A549 (cell line): ENCODE measurements around the gene IFTAP. TPM values are rescaled to one million over a fixed set of nuclear protein-coding genes. Genes with fewer than 3 reads are reported as not detected.

Experiments
- ATAC-seq, 2 experiments: fragments of 200-7000 bp in 1 of 2; fragments of >200 bp in 1 of 2; cut with Nextera tagmentation in 1 of 2; cut with Tn5 transposase in 1 of 2; 3 replicates each; pipeline versions ENCODE4 v1.8.0 to v1.9.1; 2018 to 2020; ENCODE audit warnings: mild to moderate bottlenecking in 1 of 2, moderate library complexity in 1 of 2
- CTCF ChIA-PET: fragments of 300-600 bp; sonication (Branson Sonifier 250); formaldehyde crosslinking; extraction: SDS; loops from one replicate; lab custom pipeline; 2021; ENCODE audit warnings: antibody characterized with exemption, inconsistent platforms; lab: Yijun Ruan, JAX
- POLR2A ChIA-PET: fragments of 350-600 bp; formaldehyde crosslinking; extraction: SDS; loops from one replicate; lab custom pipeline; 2021; ENCODE audit warnings: antibody characterized with exemption, inconsistent platforms; lab: Yijun Ruan, JAX
- DNase-seq, 2 experiments: peaks; one replicate each; pipeline versions ENCODE4 v3.0.0 to v3.0.0-alpha.2; 2011 to 2016; ENCODE audit warnings: low read depth in 1 of 2, low spot score in 1 of 2
- FAIRE-seq: peaks from 2 replicates; lab custom pipeline; 2011; peaks lifted over from hg19 to GRCh38; lab: Jason Lieb, UNC
- H3K27ac ChIP-seq, 2 experiments: fragments of >200 bp; sonication (Bioruptor Twin); formaldehyde crosslinking; 3 replicates each; pipeline ENCODE4 v1.5.1; 2016 to 2017
- H3K4me1 ChIP-seq: fragments of >200 bp; sonication (Bioruptor Twin); formaldehyde crosslinking; 3 replicates; pipeline ENCODE4 v1.6.1; 2016
- H3K4me2 ChIP-seq: fragments of >200 bp; sonication (Bioruptor Twin); formaldehyde crosslinking; 3 replicates; pipeline ENCODE4 v1.6.1; 2016
- H3K4me3 ChIP-seq: fragments of >200 bp; sonication (Bioruptor Twin); formaldehyde crosslinking; 3 replicates; pipeline ENCODE4 v1.5.1; 2016
- H3K9me3 ChIP-seq: fragments of >200 bp; sonication (Bioruptor Twin); formaldehyde crosslinking; 3 replicates; pipeline ENCODE4 v1.6.1; 2016
- CBX8 ChIP-seq: fragments of 200-600 bp; sonication (generic); IDR thresholded peaks from 2 replicates; pipeline ENCODE4 v1.6.1; 2016
- CEBPB ChIP-seq, 2 experiments: fragments of >200 bp in 1 of 2; sonication (Bioruptor Twin) in 1 of 2; formaldehyde crosslinking in 1 of 2; IDR thresholded peaks; 2 replicates each; pipeline ENCODE4 v1.6.1; 2012 to 2016
- CTCF ChIP-seq: fragments of >200 bp; sonication (Bioruptor Twin); formaldehyde crosslinking; IDR thresholded peaks from 3 replicates; pipeline ENCODE4 v1.5.1; 2016
- E2F6 ChIP-seq: IDR thresholded peaks from 2 replicates; pipeline ENCODE4 v1.6.1; 2012; ENCODE audit warnings: low read depth, borderline replicate concordance
- EHMT2 ChIP-seq: fragments of 200-600 bp; sonication (generic); IDR thresholded peaks from 2 replicates; pipeline ENCODE4 v1.6.1; 2016; ENCODE audit warnings: antibody characterized with exemption, low read depth, mild to moderate bottlenecking, moderate library complexity
- FOSL2 ChIP-seq, 2 experiments: fragments of 450-650 bp in 1 of 2; fragments of >200 bp in 1 of 2; sonication (Bioruptor Twin) in 1 of 2; formaldehyde crosslinking; IDR thresholded peaks; 2 replicates each; pipeline versions ENCODE4 v1.5.0 to v1.6.1; 2016 to 2020; ENCODE audit warnings: mild to moderate bottlenecking in 1 of 2, moderate library complexity in 1 of 2
- HES2 ChIP-seq: fragments of >200 bp; sonication (Bioruptor Twin); formaldehyde crosslinking; IDR thresholded peaks from 2 replicates; pipeline ENCODE4 v1.6.1; 2016
- HOXB5 ChIP-seq: fragments of 250-450 bp; sonication (Bioruptor Pico); IDR thresholded peaks from 2 replicates; pipeline ENCODE4 v1.5.0; 2020; ENCODE audit warnings: mild to moderate bottlenecking, moderate library complexity
- JUN ChIP-seq, 2 experiments: fragments of >200 bp; sonication (Bioruptor Twin); formaldehyde crosslinking; IDR thresholded peaks; 2 replicates in 1 of 2; 3 replicates in 1 of 2; pipeline ENCODE4 v1.6.1; 2016 to 2017
- JUNB ChIP-seq: fragments of >200 bp; sonication (Bioruptor Twin); formaldehyde crosslinking; IDR thresholded peaks from 2 replicates; pipeline ENCODE4 v1.6.1; 2016
- KDM5A ChIP-seq: fragments of 200-600 bp; sonication (generic); IDR thresholded peaks from 2 replicates; pipeline ENCODE4 v1.6.1; 2016; ENCODE audit warnings: antibody characterized with exemption, mild to moderate bottlenecking
- MAFK ChIP-seq: fragments of 450-650 bp; IDR thresholded peaks from 2 replicates; pipeline ENCODE4 v1.6.1; 2014; ENCODE audit not compliant: partially characterized antibody
- MAX ChIP-seq: IDR thresholded peaks from 2 replicates; pipeline ENCODE4 v1.6.1; 2012
- MAZ ChIP-seq: fragments of 150-350 bp; IDR thresholded peaks from 2 replicates; pipeline ENCODE4 v1.6.1; 2014; ENCODE audit warnings: antibody characterized with exemption, low read depth, low read length, borderline replicate concordance
- MYC ChIP-seq: IDR thresholded peaks from 2 replicates; pipeline ENCODE4 v1.6.1; 2012; ENCODE audit warnings: mild to moderate bottlenecking, inconsistent platforms, low read length, improper control_type of control experiment, borderline replicate concordance
- NFE2L2 ChIP-seq: fragments of 150-350 bp; conservative IDR thresholded peaks from 2 replicates; pipeline ENCODE4 v1.6.1; 2014; ENCODE audit warnings: low read length
- NPAS2 ChIP-seq: fragments of 250-450 bp; sonication (Bioruptor Pico); IDR thresholded peaks from 2 replicates; pipeline ENCODE4 v1.8.0; 2022; ENCODE audit warnings: mild to moderate bottlenecking, moderate library complexity, borderline replicate concordance
- PHF8 ChIP-seq: fragments of 200-600 bp; sonication (generic); IDR thresholded peaks from 2 replicates; pipeline ENCODE4 v1.6.1; 2016; ENCODE audit warnings: low read depth, mild to moderate bottlenecking, antibody characterized with exemption, moderate library complexity, borderline replicate concordance
- POLR2AphosphoS2 ChIP-seq: conservative IDR thresholded peaks from 2 replicates; pipeline ENCODE4 v1.6.1; 2012; ENCODE audit warnings: low read length, improper control_type of control experiment, inconsistent platforms
- RAD21 ChIP-seq, 2 experiments: fragments of >200 bp in 1 of 2; sonication (Bioruptor Twin) in 1 of 2; formaldehyde crosslinking in 1 of 2; IDR thresholded peaks in 1 of 2; conservative IDR thresholded peaks in 1 of 2; 2 replicates in 1 of 2; 3 replicates in 1 of 2; pipeline ENCODE4 v1.6.1; 2012 to 2018; ENCODE audit warnings: inconsistent platforms in 1 of 2
- RFX5 ChIP-seq: fragments of 450-650 bp; IDR thresholded peaks from 2 replicates; pipeline ENCODE4 v1.7.1; 2014; ENCODE audit warnings: antibody characterized with exemption, mild to moderate bottlenecking, moderate library complexity
- SMC3 ChIP-seq: fragments of >200 bp; sonication (Bioruptor Twin); formaldehyde crosslinking; IDR thresholded peaks from 3 replicates; pipeline ENCODE4 v1.6.1; 2018; ENCODE audit warnings: inconsistent platforms
- TFCP2L1 ChIP-seq: fragments of 250-450 bp; sonication (Bioruptor Pico); IDR thresholded peaks from 2 replicates; pipeline ENCODE4 v1.5.0; 2021; ENCODE audit warnings: mild to moderate bottlenecking
- USF2 ChIP-seq: fragments of 450-650 bp; IDR thresholded peaks from 2 replicates; pipeline ENCODE4 v1.6.1; 2014; ENCODE audit warnings: antibody characterized with exemption
- ZFP36 ChIP-seq: fragments of 450-650 bp; IDR thresholded peaks from 2 replicates; pipeline ENCODE4 v1.6.1; 2014; ENCODE audit warnings: borderline replicate concordance; ENCODE audit not compliant: partially characterized antibody
- WGBS: methylation state at CpG from one replicate; pipeline ENCODE4 v1.1.6; 2017; ENCODE audit errors: missing lambda C conversion rate; 5-methylcytosine and 5-hydroxymethylcytosine counted together
- polyA plus RNA-seq, 4 experiments: library from polyadenylated mRNA; depleted of rRNA in 3 of 4; stranded (reverse); fragments of >200 nt; fragmentation: RNase III in 1 of 4; extraction: RNeasy Plus Mini Kit Qiagen cat#74134 plus additional on column Dnase treatment in 1 of 4; gene quantifications; 2 replicates in 3 of 4; 3 replicates in 1 of 4; pipeline ENCODE4 v1.2.3, GENCODE V29; 2011 to 2017

IFTAP gene
- polyA plus RNA-seq, 2 of the 4 experiments (the other 2 are of a cell fraction): 34.7 to 52.4 TPM

- Histone ChIP-seq H3K4me1 (no peaks in the 10 kb centered on the region), H3K27ac (no peak overlapping the region), H3K9me3 (no peaks in the 10 kb centered on the region), H3K4me2 (no peak overlapping the region), H3K4me3 (no peak overlapping the region)
- no peak for ATAC-seq
- 83% methylated on average over 1 of the region's 1 CpG for WGBS
- POLR2A ChIA-PET: no interaction called here
- no peak for FAIRE-seq
- DNase-seq: no peak
- CTCF ChIA-PET: interaction anchor here (1.9 to 5.0 kb wide), 2 partner anchors 49 to 136 kb away, joined by 5 to 124 read pairs; no protein-coding TSS in a partner anchor
- TF ChIP-seq MAZ (no peak), RAD21 (conservative IDR thresholded peaks at IDR 0.05 in 1 of 2, IDR thresholded peaks at IDR 0.05 in 1 of 2) (no peak), MAFK (no peak), POLR2AphosphoS2 (no peak), USF2 (no peak), FOSL2 (IDR thresholded peaks at IDR 0.05) (no peak), FOSL2 (CRISPR knock-in tag; IDR thresholded peaks at IDR 0.05) (no peak), CTCF (no peak), NPAS2 (no peak), NFE2L2 (no peak), MYC (no peak), HOXB5 (CRISPR knock-in tag) (no peak), E2F6 (no peak), JUNB (no peak), CEBPB (IDR thresholded peaks at IDR 0.05) (no peak), EHMT2 (no peak)
- TF ChIP-seq, all 56 proteins: peak for 0
These were observed 105.9 kb downstream of the IFTAP start for GRCh38 chr11:36700246-36700645.

- CTCF ChIA-PET: interaction anchor here (0.6 to 5.0 kb wide), 26 partner anchors 8 to 982 kb away, joined by 3 to 124 read pairs (median 6); no protein-coding TSS in a partner anchor
- H3K9me3 ChIP-seq: no peaks in the 10 kb centered on the region
- POLR2A ChIA-PET: interaction anchor here (1.4 kb wide), 1 partner anchor 44 kb away, joined by 5 read pairs; no protein-coding TSS in a partner anchor
- FAIRE-seq (peak; percentile 84), DNase-seq (peak; percentile 73)
- 9% methylated on average over 5 of the region's 5 CpGs for WGBS
- no peak for TF ChIP-seq ZFP36
- TF ChIP-seq KDM5A: no peak
- TF ChIP-seq CTCF: peak; percentile 80
- TF ChIP-seq MAFK: peak; percentile 2
- TF ChIP-seq EHMT2: no peak
- no peak for TF ChIP-seq MAX
- no peak for TF ChIP-seq RFX5
- peak; percentile 87 to 89 for TF ChIP-seq RAD21 (conservative IDR thresholded peaks at IDR 0.05 in 1 of 2, IDR thresholded peaks at IDR 0.05 in 1 of 2)
- TF ChIP-seq TFCP2L1 (CRISPR knock-in tag): no peak
- TF ChIP-seq JUNB: no peak
- no peak for TF ChIP-seq HES2
- TF ChIP-seq CEBPB (IDR thresholded peaks at IDR 0.05): no peak
- no peak for TF ChIP-seq JUN (IDR thresholded peaks at IDR 0.05)
- TF ChIP-seq CBX8: no peak
- no peak for TF ChIP-seq MYC
- peak; percentile 60 for TF ChIP-seq SMC3
- no peak for TF ChIP-seq PHF8
- TF ChIP-seq, all 56 proteins: peak for 4
- Histone ChIP-seq H3K27ac (no peak overlapping the region), H3K4me1 (no peaks in the 10 kb centered on the region), H3K4me2 (no peak overlapping the region), H3K4me3 (no peak overlapping the region)
- ATAC-seq: peak; percentile 91 to 98
These were observed 108.2 kb downstream of the IFTAP start for GRCh38 chr11:36702330-36703054.
